AG04449 (cell line): ENCODE data around the gene C6orf136.

Source experiments
- CTCF ChIA-PET: fragments of 350-600 bp; formaldehyde crosslinking; extraction: SDS; loops from one replicate; lab custom pipeline; 2021; ENCODE audit warnings: antibody characterized with exemption; lab: Yijun Ruan, JAX
- POLR2A ChIA-PET: fragments of 400-600, 350-600 bp; formaldehyde crosslinking; extraction: SDS; loops from one replicate; lab custom pipeline; 2020; ENCODE audit warnings: antibody characterized with exemption, inconsistent platforms; lab: Yijun Ruan, JAX
- DNase-seq: peaks from one replicate; pipeline ENCODE4 v3.0.0-alpha.2; 2010; ENCODE audit warnings: low read depth, low spot score
- H3K4me3 ChIP-seq: 2 replicates; pipeline ENCODE4 v1.5.1; 2011; ENCODE audit warnings: low read depth, mild to moderate bottlenecking, control low read depth, low read length
- CTCF ChIP-seq: IDR thresholded peaks from one replicate; pipeline ENCODE4 v1.5.1; 2011; ENCODE audit warnings: mild to moderate bottlenecking, moderate library complexity, low read length, control low read depth, inconsistent platforms; ENCODE audit not compliant: insufficient read depth; ENCODE audit errors: missing control alignments

The C6orf136 gene

GRCh38 chr6:30686009-30686907, 39.3 kb downstream of the C6orf136 start, which contains the start of gene PPP1R18:
Gene PPP1R18 (minus strand): TSS chr6:30686645. CDS start chr6:30686018, 627 bp downstream.
- TF ChIP-seq CTCF, result no peak
- H3K4me3 ChIP-seq, result peak within 1 kb of the TSS; percentile 89
- no peak for DNase-seq
- ChIA-PET CTCF (interaction anchor here (0.8 to 17.5 kb wide), 4 partner anchors 14 to 196 kb away, joined by 3 to 504 read pairs (median 7); partner anchors contain the start of genes DHX16, MDC1 and TUBB), POLR2A (interaction anchor here (2.5 kb wide), 1 partner anchor 36 kb away, joined by 15 read pairs; no protein-coding TSS in a partner anchor)

GRCh38 chr6:30686908-30687658, 40.1 kb downstream of the C6orf136 start:
- CTCF ChIA-PET, result interaction anchor here (1.0 to 3.4 kb wide), 8 partner anchors 9 to 35 kb away, joined by 3 to 31 read pairs (median 8); partner anchors contain the start of genes DHX16 and MDC1
- H3K4me3 ChIP-seq, result peak overlapping the region; percentile 89
- TF ChIP-seq CTCF, result no peak
- DNase-seq, result peak; percentile 69
- POLR2A ChIA-PET, result interaction anchor here (0.8 to 2.0 kb wide), 8 partner anchors 10 to 74 kb away, joined by 3 to 16 read pairs (median 4); partner anchors contain the start of gene MDC1

GRCh38 chr6:30687659-30688431, 40.9 kb downstream of the C6orf136 start:
- peak; percentile 33 for TF ChIP-seq CTCF
- ChIA-PET CTCF (interaction anchor here (1.0 to 3.4 kb wide), 10 partner anchors 10 to 43 kb away, joined by 3 to 31 read pairs (median 6); partner anchors contain the start of genes DHX16, MDC1 and TUBB), POLR2A (interaction anchor here (0.8 to 2.0 kb wide), 9 partner anchors 10 to 75 kb away, joined by 3 to 16 read pairs (median 4); partner anchors contain the start of gene MDC1)
- H3K4me3 ChIP-seq, result peak overlapping the region; percentile 89
- no peak for DNase-seq

- ChIA-PET CTCF (interaction anchor here (1.3 to 3.4 kb wide), 8 partner anchors 11 to 42 kb away, joined by 3 to 31 read pairs (median 8); partner anchors contain the start of genes DHX16, MDC1 and TUBB), POLR2A (interaction anchor here (1.0 to 2.0 kb wide), 4 partner anchors 29 to 41 kb away, joined by 4 to 16 read pairs (median 5); partner anchors contain the start of genes MDC1 and TUBB)
- no peak for TF ChIP-seq CTCF
- peak overlapping the region; percentile 15; the same call in 1 of the 2 replicates for H3K4me3 ChIP-seq
- no peak for DNase-seq
Measured at GRCh38 chr6:30688569-30688968, 41.6 kb downstream of the C6orf136 start.

- ChIA-PET POLR2A (interaction anchor here (1.3 kb wide), 1 partner anchor 30 kb away, joined by 5 read pairs; the partner anchor contains the start of gene TUBB), CTCF (interaction anchor here (1.3 to 3.4 kb wide), 8 partner anchors 11 to 42 kb away, joined by 3 to 31 read pairs (median 10); partner anchors contain the start of genes DHX16 and TUBB)
- no peak for TF ChIP-seq CTCF
- DNase-seq, result no peak
- peak overlapping the region; percentile 3 for H3K4me3 ChIP-seq
Measured at GRCh38 chr6:30689022-30689865, 42.3 kb downstream of the C6orf136 start.
